ENCODE data around the gene TCAIM. TPM values are rescaled to one million over a fixed set of nuclear protein-coding genes. Genes with fewer than 3 reads are reported as not detected.

TCAIM gene, protein sequence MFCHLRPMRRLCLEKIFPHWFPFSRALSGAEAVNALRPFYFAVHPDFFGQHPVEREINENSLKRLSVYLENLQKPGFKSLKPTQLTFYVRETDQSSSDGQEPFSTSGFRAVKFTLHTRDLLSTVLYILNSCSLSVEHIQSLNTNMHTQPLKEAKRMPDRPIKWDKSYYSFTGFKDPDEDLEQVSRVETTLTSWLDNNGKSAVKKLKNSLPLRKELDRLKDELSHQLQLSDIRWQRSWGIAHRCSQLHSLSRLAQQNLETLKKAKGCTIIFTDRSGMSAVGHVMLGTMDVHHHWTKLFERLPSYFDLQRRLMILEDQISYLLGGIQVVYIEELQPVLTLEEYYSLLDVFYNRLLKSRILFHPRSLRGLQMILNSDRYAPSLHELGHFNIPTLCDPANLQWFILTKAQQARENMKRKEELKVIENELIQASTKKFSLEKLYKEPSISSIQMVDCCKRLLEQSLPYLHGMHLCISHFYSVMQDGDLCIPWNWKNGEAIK
- total RNA-seq (2022; extraction: Qiagen RNA extraction), result 6.7 to 9.2 TPM (median 7.7 TPM) in 5 replicates

GRCh38 chr3:44338010-44338827 is at the start of gene TCAIM:
TSS of gene TCAIM (plus strand) at chr3:44338766. CDS start at chr3:44354783, 16,017 bp downstream.

Other genes with a start within 250 kb of the TCAIM start
- not detected in 5 replicates for gene TOPAZ1, start 96.9 kb upstream of the TCAIM start, total RNA-seq (2022; extraction: Qiagen RNA extraction)
- gene ZNF445, start 138.9 kb downstream of the TCAIM start, total RNA-seq (2022; extraction: Qiagen RNA extraction), result 1.9 to 3.4 TPM (median 2.6 TPM) in 5 replicates
- gene ZKSCAN7, start 216.4 kb downstream of the TCAIM start, total RNA-seq (2022; extraction: Qiagen RNA extraction), result not detected in 5 replicates
- not detected in 5 replicates for gene ZNF660, start 246.2 kb downstream of the TCAIM start, total RNA-seq (2022; extraction: Qiagen RNA extraction)